Measurements from ENCODE around the gene SPINT1. TPM values are rescaled to one million over a fixed set of nuclear protein-coding genes. Genes with fewer than 3 reads are reported as not detected.

Gene SPINT1
- total and polyA plus RNA-seq, 9 donors = 0.76 to 131 (median 5.2) TPM

GRCh38 chr15:40846841-40847222, 3.0 kb downstream of the SPINT1 start:
- TF ChIP-seq EP300 (IDR thresholded peaks at IDR 0.05) = no peak
- no peak for TF ChIP-seq CTCF (IDR thresholded peaks at IDR 0.05)
- TF ChIP-seq POLR2A (IDR thresholded peaks at IDR 0.05) = no peak
- H3K27ac ChIP-seq = no peak overlapping the region
- no peaks in the 10 kb centered on the region for H3K4me1 ChIP-seq (ENCODE audit: insufficient read depth)
- H3K36me3 ChIP-seq = no peaks in the 10 kb centered on the region
- no peak for DNase-seq
- intact Hi-C loops (cut with DNase I) = no loop called here
- H3K27me3 ChIP-seq = peaks cover 2% of the 10 kb centered on the region
- no peak overlapping the region for H3K4me3 ChIP-seq
- H3K9me3 ChIP-seq = no peaks in the 10 kb centered on the region

- H3K27me3 ChIP-seq = peaks cover 2% of the 10 kb centered on the region
- WGBS, 3 donors = 77 to 84% (median 81%) methylated on average over 7 of the region's 7 CpGs
- no peak overlapping the region for H3K27ac ChIP-seq
Observed at GRCh38 chr15:40847223-40847961, 3.5 kb downstream of the SPINT1 start.

GRCh38 chr15:40850576-40851112, 6.8 kb downstream of the SPINT1 start:
- Histone ChIP-seq H3K9me3 (no peaks in the 10 kb centered on the region), H3K27me3 (no peaks in the 10 kb centered on the region), H3K4me3 (no peak overlapping the region), H3K27ac (no peak overlapping the region), H3K36me3 (no peaks in the 10 kb centered on the region), H3K4me1 (ENCODE audit: insufficient read depth) (no peaks in the 10 kb centered on the region)
- 82 to 87% (median 86%) methylated on average over 8 of the region's 8 CpGs for WGBS, 3 donors
- DNase-seq = no peak
- TF ChIP-seq CTCF (IDR thresholded peaks at IDR 0.05) (no peak), POLR2A (IDR thresholded peaks at IDR 0.05) (no peak), EP300 (IDR thresholded peaks at IDR 0.05) (no peak)
- intact Hi-C loops (cut with DNase I) = loop anchor here in 1 of 4 donors (10.0 kb wide), 1 partner anchor 334 kb away; no protein-coding TSS in a partner anchor

More at GRCh38 chr15:40847223-40847961, 3.5 kb downstream of the SPINT1 start:
- H3K4me3 ChIP-seq = no peak overlapping the region
- DNase-seq = no peak
- H3K36me3 ChIP-seq = no peaks in the 10 kb centered on the region
- H3K4me1 ChIP-seq (ENCODE audit: insufficient read depth) = no peaks in the 10 kb centered on the region
- TF ChIP-seq EP300 (IDR thresholded peaks at IDR 0.05) (no peak), CTCF (IDR thresholded peaks at IDR 0.05) (no peak), POLR2A (IDR thresholded peaks at IDR 0.05) (no peak)
- H3K9me3 ChIP-seq = no peaks in the 10 kb centered on the region
- intact Hi-C loops (cut with DNase I) = no loop called here

GRCh38 chr15:40852529-40852928, 8.7 kb downstream of the SPINT1 start:
- DNase-seq = no peak
- Histone ChIP-seq H3K4me1 (ENCODE audit: insufficient read depth) (no peaks in the 10 kb centered on the region), H3K36me3 (no peaks in the 10 kb centered on the region), H3K9me3 (no peaks in the 10 kb centered on the region), H3K27me3 (no peaks in the 10 kb centered on the region), H3K27ac (no peak overlapping the region), H3K4me3 (no peak overlapping the region)
- no peak for TF ChIP-seq EP300 (IDR thresholded peaks at IDR 0.05)
- no peak for TF ChIP-seq CTCF (IDR thresholded peaks at IDR 0.05)
- TF ChIP-seq POLR2A (IDR thresholded peaks at IDR 0.05) = no peak
- 91 to 95% (median 91%) methylated on average over 5 of the region's 5 CpGs for WGBS, 3 donors
- intact Hi-C loops (cut with DNase I) = loop anchor here in 1 of 4 donors (10.0 kb wide), 1 partner anchor 332 kb away; no protein-coding TSS in a partner anchor
